HL-60 (cell line): ENCODE results near the gene PPFIBP2.
A peak's percentile ranks its signal among the peaks of the same experiment; 100 is the strongest.
"Not testable (repeated sequence)": the region's sequence is repeated elsewhere in the genome, so short reads cannot be mapped to it uniquely, and the experiment has no call there.

Experiments used
- DNase-seq, 2 experiments: peaks; one replicate each; pipeline ENCODE4 v3.0.0-alpha.2; 2010 to 2020; ENCODE audit warnings: low read depth in 1 of 2, low spot score in 1 of 2
- H3K27ac ChIP-seq: fragments of 250-450 bp; sonication (Bioruptor Pico); replicated peaks from 2 replicates; pipeline ENCODE4 v1.5.1; 2020; ENCODE audit warnings: mild to moderate bottlenecking, moderate library complexity
- H3K27me3 ChIP-seq: fragments of 250-450 bp; sonication (Bioruptor Pico); 2 replicates; pipeline ENCODE4 v1.5.1; 2021; ENCODE audit warnings: mild to moderate bottlenecking, moderate library complexity; ENCODE audit not compliant: insufficient read depth, poor library complexity, severe bottlenecking
- H3K4me3 ChIP-seq: replicated peaks from 2 replicates; pipeline ENCODE4 v1.5.1; 2011; ENCODE audit warnings: mild to moderate bottlenecking, control low read depth, low read length; ENCODE audit not compliant: insufficient read depth
- GABPA ChIP-seq: IDR thresholded peaks from 2 replicates; pipeline ENCODE4 v1.6.1; 2012; ENCODE audit warnings: low read depth
- POLR2AphosphoS5 ChIP-seq: IDR thresholded peaks from 2 replicates; pipeline ENCODE4 v1.6.1; 2012; ENCODE audit warnings: low read depth
- SPI1 ChIP-seq: IDR thresholded peaks from 2 replicates; pipeline ENCODE4 v1.6.1; 2012; ENCODE audit warnings: low read depth, mild to moderate bottlenecking, borderline replicate concordance
- TF ChIP-seq, protein P1 (sequence below): IDR thresholded peaks from 2 replicates; pipeline ENCODE4 v1.6.1; 2012; ENCODE audit warnings: low read depth; ENCODE audit not compliant: insufficient replicate concordance
- TF ChIP-seq, protein P2 (sequence below): IDR thresholded peaks from one replicate; pipeline ENCODE4 v1.5.1; 2011; ENCODE audit warnings: low read length, control low read depth, inconsistent platforms; ENCODE audit not compliant: insufficient read depth

Gene PPFIBP2

GRCh38 chr11:7654195-7654705 is 140.5 kb downstream of the PPFIBP2 start:
- DNase-seq = no peak
- Histone ChIP-seq H3K4me3 (no peak overlapping the region), H3K27me3 (no peaks in the 10 kb centered on the region), H3K27ac (no peak overlapping the region)
- TF ChIP-seq GABPA = no peak

GRCh38 chr11:7655253-7656217 is 141.7 kb downstream of the PPFIBP2 start:
- no peaks in the 10 kb centered on the region for H3K27me3 ChIP-seq
- no peak for DNase-seq
- H3K4me3 ChIP-seq = no peak overlapping the region
- TF ChIP-seq, protein P1, sequence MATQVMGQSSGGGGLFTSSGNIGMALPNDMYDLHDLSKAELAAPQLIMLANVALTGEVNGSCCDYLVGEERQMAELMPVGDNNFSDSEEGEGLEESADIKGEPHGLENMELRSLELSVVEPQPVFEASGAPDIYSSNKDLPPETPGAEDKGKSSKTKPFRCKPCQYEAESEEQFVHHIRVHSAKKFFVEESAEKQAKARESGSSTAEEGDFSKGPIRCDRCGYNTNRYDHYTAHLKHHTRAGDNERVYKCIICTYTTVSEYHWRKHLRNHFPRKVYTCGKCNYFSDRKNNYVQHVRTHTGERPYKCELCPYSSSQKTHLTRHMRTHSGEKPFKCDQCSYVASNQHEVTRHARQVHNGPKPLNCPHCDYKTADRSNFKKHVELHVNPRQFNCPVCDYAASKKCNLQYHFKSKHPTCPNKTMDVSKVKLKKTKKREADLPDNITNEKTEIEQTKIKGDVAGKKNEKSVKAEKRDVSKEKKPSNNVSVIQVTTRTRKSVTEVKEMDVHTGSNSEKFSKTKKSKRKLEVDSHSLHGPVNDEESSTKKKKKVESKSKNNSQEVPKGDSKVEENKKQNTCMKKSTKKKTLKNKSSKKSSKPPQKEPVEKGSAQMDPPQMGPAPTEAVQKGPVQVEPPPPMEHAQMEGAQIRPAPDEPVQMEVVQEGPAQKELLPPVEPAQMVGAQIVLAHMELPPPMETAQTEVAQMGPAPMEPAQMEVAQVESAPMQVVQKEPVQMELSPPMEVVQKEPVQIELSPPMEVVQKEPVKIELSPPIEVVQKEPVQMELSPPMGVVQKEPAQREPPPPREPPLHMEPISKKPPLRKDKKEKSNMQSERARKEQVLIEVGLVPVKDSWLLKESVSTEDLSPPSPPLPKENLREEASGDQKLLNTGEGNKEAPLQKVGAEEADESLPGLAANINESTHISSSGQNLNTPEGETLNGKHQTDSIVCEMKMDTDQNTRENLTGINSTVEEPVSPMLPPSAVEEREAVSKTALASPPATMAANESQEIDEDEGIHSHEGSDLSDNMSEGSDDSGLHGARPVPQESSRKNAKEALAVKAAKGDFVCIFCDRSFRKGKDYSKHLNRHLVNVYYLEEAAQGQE = no peak
- TF ChIP-seq, protein P2, sequence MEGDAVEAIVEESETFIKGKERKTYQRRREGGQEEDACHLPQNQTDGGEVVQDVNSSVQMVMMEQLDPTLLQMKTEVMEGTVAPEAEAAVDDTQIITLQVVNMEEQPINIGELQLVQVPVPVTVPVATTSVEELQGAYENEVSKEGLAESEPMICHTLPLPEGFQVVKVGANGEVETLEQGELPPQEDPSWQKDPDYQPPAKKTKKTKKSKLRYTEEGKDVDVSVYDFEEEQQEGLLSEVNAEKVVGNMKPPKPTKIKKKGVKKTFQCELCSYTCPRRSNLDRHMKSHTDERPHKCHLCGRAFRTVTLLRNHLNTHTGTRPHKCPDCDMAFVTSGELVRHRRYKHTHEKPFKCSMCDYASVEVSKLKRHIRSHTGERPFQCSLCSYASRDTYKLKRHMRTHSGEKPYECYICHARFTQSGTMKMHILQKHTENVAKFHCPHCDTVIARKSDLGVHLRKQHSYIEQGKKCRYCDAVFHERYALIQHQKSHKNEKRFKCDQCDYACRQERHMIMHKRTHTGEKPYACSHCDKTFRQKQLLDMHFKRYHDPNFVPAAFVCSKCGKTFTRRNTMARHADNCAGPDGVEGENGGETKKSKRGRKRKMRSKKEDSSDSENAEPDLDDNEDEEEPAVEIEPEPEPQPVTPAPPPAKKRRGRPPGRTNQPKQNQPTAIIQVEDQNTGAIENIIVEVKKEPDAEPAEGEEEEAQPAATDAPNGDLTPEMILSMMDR = no peak
- TF ChIP-seq POLR2AphosphoS5 (no peak), GABPA (no peak), SPI1 (no peak)
- no peak overlapping the region for H3K27ac ChIP-seq

GRCh38 chr11:7656704-7657103 is 142.9 kb downstream of the PPFIBP2 start:
- H3K4me3 ChIP-seq = no peak overlapping the region
- no peak for DNase-seq
- H3K27ac ChIP-seq = no peak overlapping the region
- TF ChIP-seq, protein P2 = no peak
- TF ChIP-seq, protein P1 = no peak
- TF ChIP-seq SPI1 (no peak), POLR2AphosphoS5 (no peak), GABPA (no peak)
- H3K27me3 ChIP-seq = no peaks in the 10 kb centered on the region

GRCh38 chr11:7657306-7658025 is 143.7 kb downstream of the PPFIBP2 start:
- TF ChIP-seq, protein P1 = no peak
- TF ChIP-seq, protein P2 = peak; percentile 72
- H3K4me3 ChIP-seq = no peak overlapping the region
- H3K27ac ChIP-seq = no peak overlapping the region
- peak; percentile 36 to 67 for DNase-seq
- H3K27me3 ChIP-seq = no peaks in the 10 kb centered on the region

GRCh38 chr11:7663531-7663930 is 149.7 kb downstream of the PPFIBP2 start:
- DNase-seq, H3K27ac ChIP-seq, H3K4me3 ChIP-seq, H3K27me3 ChIP-seq: not testable (repeated sequence)
